Bronchial epithelial cell (primary cell): ENCODE data around the gene NHS. TPM values are rescaled to one million over a fixed set of nuclear protein-coding genes. Genes with fewer than 3 reads are reported as not detected.

ENCODE experiments used
- DNase-seq: peaks from one replicate; pipeline ENCODE4 v3.0.0-alpha.2; 2010; ENCODE audit warnings: low read depth
- FAIRE-seq: peaks from 2 replicates; lab custom pipeline; 2011; peaks lifted over from hg19 to GRCh38; lab: Jason Lieb, UNC
- H3K27me3 ChIP-seq: 2 replicates; pipeline ENCODE4 v1.5.1; 2011; ENCODE audit warnings: low read length; ENCODE audit not compliant: control insufficient read depth, insufficient read depth
- H3K36me3 ChIP-seq: 2 replicates; pipeline ENCODE4 v1.5.1; 2011; ENCODE audit warnings: low read length; ENCODE audit not compliant: control insufficient read depth, insufficient read depth
- H3K4me3 ChIP-seq: 2 replicates; pipeline ENCODE4 v1.5.1; 2011; ENCODE audit warnings: mild to moderate bottlenecking, low read depth, low read length, control low read depth
- CTCF ChIP-seq: IDR thresholded peaks from 2 replicates; pipeline ENCODE4 v1.5.1; 2011; ENCODE audit warnings: mild to moderate bottlenecking, moderate library complexity, low read length, control low read depth, inconsistent platforms; ENCODE audit not compliant: insufficient read depth, severe bottlenecking
- total RNA-seq: library from RNA; depleted of rRNA; stranded (reverse); fragments of >200 nt; gene quantifications from 2 replicates; pipeline ENCODE4 v1.2.1, GENCODE V29; 2014

NHS gene
- total RNA-seq, 1 donor from 2014 or later: 0.79 TPM

DNA sequence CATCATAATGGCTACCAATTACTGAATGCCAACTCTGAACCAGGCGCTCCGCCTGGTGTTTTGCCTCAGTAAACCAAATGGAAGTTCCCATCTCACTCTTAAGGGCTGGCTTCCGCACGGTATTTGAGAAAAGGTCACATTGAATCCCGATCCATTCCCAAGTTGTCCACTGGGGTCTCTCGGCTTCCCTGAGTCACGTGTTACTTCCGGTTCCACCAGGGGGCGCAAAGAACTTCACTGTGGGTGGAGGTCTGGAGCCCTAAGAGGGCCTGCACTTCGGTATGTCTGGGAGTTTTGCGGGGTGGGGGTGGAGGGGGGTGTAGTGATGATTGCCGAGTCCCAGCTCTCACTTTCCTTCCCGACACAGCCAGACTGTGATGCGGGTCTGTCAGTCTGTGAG is 13.4 kb upstream of the NHS start:
- Histone ChIP-seq H3K36me3 (no peaks in the 10 kb centered on the region), H3K4me3 (no peak overlapping the region), H3K27me3 (no peaks in the 10 kb centered on the region)
- no peak for TF ChIP-seq CTCF
- no peak for DNase-seq
- FAIRE-seq: no peak

DNA sequence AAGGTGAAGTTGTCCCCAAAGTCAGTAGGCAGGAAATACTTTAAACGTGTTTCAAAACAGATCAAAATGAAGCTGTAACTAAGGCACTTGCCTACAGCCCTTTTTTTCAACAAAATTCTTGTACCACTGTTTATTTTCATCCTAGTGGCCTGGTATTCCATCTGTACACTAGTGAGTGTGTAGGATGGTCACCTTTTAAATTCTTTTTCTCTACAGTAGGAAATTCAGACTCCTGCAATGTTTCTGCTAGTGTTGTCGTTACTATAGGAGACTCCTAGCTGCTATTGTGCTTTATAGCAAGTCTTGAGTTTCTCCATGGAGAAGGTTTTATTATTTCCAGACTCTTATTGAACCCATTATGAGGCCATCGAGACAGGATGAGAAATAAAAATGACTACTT is 7.0 kb upstream of the NHS start:
- Histone ChIP-seq H3K27me3 (no peaks in the 10 kb centered on the region), H3K4me3 (no peak overlapping the region), H3K36me3 (no peaks in the 10 kb centered on the region)
- DNase-seq (no peak), FAIRE-seq (no peak)
- no peak for TF ChIP-seq CTCF

GRCh38 chrX:17369309-17369708 is 5.7 kb upstream of the NHS start:
- no peak for TF ChIP-seq CTCF
- H3K4me3 ChIP-seq: no peak overlapping the region
- H3K27me3 ChIP-seq: no peaks in the 10 kb centered on the region
- H3K36me3 ChIP-seq: no peaks in the 10 kb centered on the region
- DNase-seq: peak; percentile 44
- FAIRE-seq: no peak

DNA sequence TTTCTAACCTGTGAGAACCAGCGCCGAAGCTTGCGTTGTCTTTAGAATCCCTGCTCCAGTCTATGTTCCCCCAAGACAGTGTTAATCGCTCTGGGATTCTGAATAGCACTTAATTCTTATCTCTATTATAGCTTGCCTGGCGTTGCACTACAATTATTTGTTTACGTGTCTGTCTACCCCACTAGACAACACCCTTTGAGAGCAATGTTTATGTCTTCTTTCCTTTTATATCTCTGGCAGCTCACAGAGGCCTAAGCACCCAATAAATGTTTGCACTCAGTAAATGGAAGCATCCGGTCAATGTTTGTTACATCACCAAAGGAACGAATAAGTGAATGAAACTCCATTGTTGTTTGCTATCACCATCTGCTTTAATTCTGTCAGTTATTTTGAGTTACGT is 4.8 kb upstream of the NHS start:
- Histone ChIP-seq H3K4me3 (no peak overlapping the region), H3K36me3 (no peaks in the 10 kb centered on the region), H3K27me3 (no peaks in the 10 kb centered on the region)
- no peak for FAIRE-seq
- DNase-seq: no peak
- TF ChIP-seq CTCF: no peak

DNA sequence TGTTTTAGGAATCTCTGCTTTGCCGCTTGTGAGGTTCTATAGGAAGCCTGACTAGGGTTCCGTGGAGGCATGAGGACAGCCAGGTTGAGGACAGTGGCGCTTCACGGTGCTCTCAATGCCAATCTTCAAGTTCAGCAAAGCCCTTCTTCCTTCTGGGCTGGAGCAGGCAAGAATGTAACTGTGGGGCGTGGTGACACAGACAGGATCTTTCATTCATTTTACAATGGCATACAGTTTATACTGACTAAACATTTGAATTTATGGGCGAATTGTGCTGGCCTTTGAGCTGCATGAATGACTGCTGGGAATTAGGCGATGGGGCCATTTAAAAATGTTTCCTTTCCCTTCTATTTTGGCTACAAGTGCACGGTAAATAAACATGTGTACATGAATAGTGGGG is 2.9 kb upstream of the NHS start:
- no peak for FAIRE-seq
- no peak for TF ChIP-seq CTCF
- no peak overlapping the region for H3K4me3 ChIP-seq
- H3K27me3 ChIP-seq: no peaks in the 10 kb centered on the region
- no peaks in the 10 kb centered on the region for H3K36me3 ChIP-seq
- no peak for DNase-seq

- no peak for DNase-seq
- Histone ChIP-seq H3K36me3 (no peaks in the 10 kb centered on the region), H3K27me3 (no peaks in the 10 kb centered on the region), H3K4me3 (no peak overlapping the region)
- no peak for TF ChIP-seq CTCF
- no peak for FAIRE-seq
Measured at GRCh38 chrX:17373337-17373736, 1.7 kb upstream of the NHS start.
